Activated T-cell treated with anti-CD3 and anti-CD28 coated beads, Interleukin-2, amount 50 U/mL, for 1 hour (primary cell): Measurements from ENCODE around the gene SC5D.

Source experiments
- DNase-seq: peaks from one replicate; pipeline ENCODE4 v3.0.0-alpha.2; 2020

SC5D gene

DNA sequence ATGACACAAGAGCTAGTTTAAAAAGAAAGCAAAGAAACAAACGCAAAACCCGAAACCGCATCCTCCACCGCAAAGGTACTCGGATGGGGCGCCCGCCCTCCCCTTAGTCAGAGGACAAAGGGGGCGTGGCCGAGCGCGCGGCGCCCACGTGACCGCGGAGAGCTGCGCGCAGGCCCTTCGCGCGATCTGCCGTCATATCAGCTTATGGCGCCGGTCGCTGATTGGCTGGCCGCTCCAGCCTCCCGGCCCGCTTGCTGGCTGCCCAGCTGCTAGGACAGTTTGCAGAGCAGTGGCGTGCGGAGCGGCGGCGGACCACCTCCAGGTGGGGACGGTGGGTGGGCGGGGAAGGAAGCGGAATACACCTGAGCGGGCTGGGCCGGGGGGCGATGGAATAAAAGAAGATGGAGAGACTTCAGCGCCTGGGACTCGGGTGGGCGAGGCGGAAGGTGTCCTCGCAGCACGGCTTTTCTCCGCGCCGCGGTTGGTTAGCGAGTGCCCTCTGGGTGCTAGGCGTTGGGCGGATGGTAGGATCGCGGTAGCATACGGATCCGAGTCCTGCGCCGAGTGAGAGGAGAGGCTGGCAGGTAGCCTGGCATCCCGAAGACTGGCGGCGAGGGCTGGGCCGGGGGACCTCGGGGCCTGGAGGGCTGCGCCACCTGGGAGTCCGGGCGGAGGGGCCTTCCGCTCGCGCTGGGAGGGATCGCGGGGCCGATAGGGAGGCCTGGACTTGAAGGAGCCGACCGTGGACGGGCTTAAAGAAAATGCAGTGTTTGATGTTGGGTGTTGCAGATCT, at the start of gene SC5D:
SC5D (plus strand) TSS at position 277 of the 793 bp plus-strand sequence. CDS start 10,605 bp downstream, outside the sequence.
- DNase-seq, result peak; percentile 96

- no peak for DNase-seq
Measured at GRCh38 chr11:121244884-121245283, 47.7 kb upstream of the SC5D start.

GRCh38 chr11:121246021-121246768, 46.4 kb upstream of the SC5D start:
- DNase-seq, result no peak

GRCh38 chr11:121246769-121247035, 45.9 kb upstream of the SC5D start:
- no peak for DNase-seq

GRCh38 chr11:121248496-121248895, 44.1 kb upstream of the SC5D start:
- no peak for DNase-seq

DNA sequence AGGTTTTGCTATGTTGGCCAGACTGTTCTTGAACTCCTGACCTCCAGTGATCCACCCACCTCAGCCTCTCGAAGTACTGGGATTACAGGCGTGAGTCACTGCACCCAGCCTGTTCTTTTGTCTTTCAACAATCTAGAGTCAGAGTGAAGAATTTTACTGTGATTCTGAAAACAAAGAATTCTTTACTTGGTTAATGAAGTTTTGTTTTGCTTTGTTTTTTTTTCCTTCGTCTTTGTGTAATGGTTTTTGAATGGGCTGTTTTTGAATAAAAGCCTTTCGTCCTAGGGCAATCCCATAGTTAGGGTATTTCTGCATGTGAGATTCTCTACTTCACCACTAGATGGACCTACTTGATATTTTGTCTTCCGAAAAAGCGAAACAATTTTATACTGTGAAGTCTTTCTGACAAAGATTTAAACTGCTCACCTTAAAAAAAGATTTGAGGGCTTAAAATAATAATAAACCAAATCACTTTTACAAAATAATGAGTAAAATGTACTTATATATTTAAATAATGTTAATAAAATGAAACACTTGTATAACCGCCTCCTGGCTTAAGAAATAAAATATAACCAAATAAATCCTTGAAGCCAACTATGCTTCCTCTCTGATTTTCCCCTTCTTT, 43.4 kb upstream of the SC5D start:
- no peak for DNase-seq

DNA sequence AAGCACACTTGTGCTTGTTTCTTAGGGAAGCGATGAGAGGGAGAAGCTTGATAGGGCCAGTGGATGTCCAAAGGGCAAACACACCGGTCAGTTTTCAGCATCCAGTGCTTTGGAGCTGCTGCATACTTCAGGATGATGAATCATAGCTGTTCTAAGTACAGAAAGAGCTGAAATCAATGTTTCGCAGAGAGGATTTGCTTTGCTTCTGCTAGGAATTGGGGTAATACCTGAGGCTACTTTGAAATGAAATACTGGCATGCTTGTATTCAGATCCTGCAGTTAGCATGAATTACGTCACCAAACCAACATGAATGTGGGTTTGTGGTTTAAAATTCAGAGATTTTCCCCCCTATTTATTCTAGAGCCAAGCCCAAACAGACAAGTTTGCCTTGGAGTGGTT, 41.7 kb upstream of the SC5D start:
- no peak for DNase-seq

GRCh38 chr11:121253951-121254350, 38.6 kb upstream of the SC5D start:
- no peak for DNase-seq

DNA sequence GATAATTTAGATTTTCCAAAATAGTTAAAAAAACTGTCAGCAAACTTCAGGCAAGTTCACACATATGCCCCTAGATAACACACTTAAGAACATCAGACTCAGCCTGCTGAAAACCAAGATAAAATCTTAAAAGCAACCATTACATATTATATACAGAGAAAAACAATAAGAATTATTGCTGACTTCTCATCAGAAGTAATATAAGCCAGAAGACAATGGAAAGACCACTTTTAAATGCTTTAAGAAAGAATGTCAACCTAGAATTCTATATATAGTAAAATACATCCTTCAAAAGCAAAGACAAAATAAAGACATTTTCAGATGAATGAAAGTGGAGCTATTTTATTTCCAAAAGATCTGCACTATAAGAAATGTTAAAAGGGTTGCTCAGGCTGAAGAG, 37.8 kb upstream of the SC5D start:
- DNase-seq, result no peak

DNA sequence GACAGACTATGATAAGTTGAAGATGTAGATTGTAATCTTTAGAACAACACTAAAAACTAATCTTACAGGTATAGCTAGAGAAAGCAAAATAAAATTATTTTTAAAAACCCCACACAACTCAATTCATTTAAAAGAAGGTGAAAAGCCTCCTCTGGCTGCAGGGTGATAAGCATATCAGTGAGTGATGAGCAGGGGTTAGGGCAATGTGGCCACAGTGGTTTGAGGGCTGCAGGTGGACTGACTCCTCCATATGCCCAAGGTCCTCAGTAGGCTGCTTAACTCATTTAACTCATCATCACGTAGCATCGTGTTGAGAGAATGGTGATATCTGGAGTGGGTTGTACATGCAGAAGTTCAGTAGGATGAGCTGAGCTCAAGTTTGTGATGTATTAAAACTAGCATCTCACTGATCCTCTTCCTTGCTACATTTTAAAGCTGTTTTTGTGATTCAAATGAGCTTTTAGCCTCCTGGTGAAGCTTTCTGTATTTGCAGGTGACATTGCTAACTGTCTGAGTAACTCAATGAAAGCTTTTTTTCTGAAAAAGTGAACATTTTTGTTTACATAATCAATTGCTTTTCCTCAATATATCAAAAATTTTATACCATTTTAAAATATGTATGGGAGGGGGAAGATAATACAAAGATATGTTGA, 37.0 kb upstream of the SC5D start:
- no peak for DNase-seq

DNA sequence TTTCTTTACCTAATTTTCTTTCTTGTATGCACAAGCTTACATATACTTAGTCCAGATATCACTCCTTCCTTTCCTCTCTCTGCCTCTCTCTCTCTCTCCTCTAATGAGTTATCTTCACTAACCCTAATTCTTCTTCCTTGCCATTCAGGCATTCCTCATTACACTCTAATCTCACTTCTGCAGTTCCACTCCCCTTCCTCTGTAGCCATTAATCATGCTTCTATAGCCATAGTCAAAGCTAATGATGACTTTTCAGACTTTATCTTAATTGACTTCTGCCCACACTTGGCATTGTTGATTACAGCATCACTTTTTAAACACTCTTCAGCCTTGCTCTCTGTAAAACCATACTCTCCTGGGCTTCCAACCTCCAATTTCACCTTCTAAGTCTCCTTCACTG, 35.3 kb upstream of the SC5D start:
- DNase-seq, result no peak

- no peak for DNase-seq
Measured at GRCh38 chr11:121257976-121258375, 34.6 kb upstream of the SC5D start.

GRCh38 chr11:121265586-121265985, 27.0 kb upstream of the SC5D start:
- no peak for DNase-seq

DNA sequence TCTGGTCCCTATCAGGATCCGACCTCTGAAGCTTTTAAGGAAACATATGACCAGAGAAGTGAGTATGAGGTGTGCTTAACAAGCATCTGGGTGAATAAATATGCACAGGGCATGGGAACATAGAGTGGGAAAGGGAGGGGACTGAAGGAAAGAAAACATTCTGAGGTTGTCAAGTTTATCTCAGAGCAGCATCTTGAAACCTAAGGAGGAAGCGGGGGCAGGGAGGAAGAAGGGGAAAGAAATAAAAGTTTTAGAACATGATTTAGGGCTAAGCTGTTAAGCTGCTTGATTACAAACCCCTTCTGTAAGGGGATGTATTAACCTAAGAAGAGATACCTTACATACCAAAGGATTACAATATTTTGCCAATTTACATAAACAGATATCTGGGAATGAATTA, 24.0 kb upstream of the SC5D start:
- DNase-seq, result no peak

DNA sequence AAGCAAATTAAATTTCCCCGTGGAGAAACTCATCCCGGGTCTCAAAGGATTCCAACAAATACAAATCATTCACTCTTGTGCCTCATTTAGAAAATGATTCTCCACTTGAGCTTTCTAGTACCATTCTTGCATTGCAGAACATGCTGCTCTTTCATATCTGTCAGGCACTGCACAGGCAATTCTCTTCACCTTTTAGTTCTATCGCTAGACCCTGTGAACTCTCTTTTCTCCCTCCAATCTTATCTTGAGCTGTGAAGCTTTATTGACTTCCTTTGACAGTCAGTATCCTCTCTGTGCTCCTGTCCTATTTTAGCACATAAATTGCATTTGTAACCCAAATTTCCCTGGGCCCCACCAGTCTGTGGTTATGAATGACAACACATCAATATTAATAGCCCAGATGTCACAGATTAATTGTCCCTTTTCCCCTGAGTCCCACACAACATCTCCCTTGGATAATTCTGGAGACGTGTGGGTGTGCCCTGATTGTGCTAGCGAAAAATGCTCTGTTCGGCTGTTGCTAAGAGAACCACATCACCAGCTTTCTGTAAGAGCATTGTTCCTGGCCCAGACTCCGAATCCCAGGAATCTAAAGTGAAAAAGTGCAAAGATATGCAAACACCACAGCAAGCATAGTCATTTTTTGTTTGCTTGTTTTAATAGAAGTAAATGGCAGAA, 22.4 kb upstream of the SC5D start:
- DNase-seq, result no peak

DNA sequence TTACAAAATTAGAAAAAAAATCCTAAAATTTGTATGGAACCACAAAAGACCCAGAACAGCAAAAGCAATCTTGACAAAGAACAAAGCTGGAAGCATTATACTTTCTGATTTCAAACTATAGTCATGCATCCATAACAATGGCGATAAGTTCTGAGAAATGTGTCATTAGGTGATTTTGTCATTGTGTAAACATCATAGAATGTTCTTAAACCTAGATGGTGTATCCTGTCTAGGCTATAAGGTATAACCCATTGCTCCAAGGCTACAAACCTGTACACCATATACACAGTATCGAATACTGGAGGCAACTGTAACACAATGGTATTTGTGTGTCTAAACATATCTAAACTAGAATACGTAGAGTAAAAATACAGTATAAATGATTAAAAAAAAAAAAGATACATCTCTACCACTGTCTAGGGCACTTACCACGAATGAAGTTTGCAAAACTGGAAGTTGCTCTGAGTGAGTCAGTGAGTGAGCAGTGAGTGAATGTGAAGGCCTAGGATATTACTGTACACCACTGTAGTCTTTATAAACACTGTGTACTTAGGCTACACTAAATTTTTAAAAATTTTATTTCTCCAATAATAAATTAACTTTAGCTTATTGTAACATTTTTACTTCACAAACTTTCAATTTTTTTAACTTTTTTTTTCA, 18.1 kb upstream of the SC5D start:
- DNase-seq, result no peak

DNA sequence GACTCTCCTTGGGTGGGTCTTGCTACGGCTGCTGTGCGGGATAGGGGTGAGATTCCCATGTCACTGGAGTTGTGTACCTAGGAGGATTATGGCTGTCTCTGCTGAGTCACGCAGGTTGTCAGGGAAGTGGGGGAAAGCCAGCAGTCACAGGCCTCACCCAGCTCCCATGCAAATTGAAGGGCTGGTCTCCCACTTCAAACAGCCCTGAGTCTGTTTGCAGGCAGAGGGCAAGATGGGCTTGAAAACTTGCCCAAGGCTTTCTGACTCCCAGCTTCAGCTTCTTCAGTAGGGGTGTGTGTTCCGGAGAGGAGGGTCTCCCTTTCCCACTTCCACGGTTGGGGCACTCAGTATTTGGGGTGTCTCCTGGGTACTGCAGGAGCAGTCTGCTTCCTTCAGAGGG, 10.9 kb upstream of the SC5D start:
- no peak for DNase-seq

DNA sequence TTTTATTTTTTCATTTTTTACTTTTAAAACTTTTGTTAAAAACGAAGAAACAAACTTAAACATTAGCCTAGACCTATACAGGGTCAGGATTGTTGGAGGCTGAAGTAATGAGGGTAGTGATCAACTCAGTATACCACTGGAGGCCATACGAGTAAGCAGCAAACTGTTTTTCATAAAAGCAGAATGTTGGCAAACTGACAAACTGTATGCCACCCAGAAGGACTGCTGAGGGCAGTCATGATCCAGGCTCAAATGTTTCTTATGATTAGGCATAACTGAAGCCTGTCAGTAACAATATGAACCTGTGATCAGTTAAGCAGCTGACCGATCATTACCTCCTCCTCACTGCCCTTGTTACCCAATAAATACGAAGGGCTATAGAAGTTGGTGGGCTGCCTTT, 10.2 kb upstream of the SC5D start:
- DNase-seq, result no peak

GRCh38 chr11:121282886-121283502, 9.6 kb upstream of the SC5D start:
- DNase-seq, result no peak

- DNase-seq, result no peak
Measured at GRCh38 chr11:121291319-121291718, 1.3 kb upstream of the SC5D start.

- no peak for DNase-seq
Measured at GRCh38 chr11:121291896-121292494, 576 bp upstream of the SC5D start.

DNA sequence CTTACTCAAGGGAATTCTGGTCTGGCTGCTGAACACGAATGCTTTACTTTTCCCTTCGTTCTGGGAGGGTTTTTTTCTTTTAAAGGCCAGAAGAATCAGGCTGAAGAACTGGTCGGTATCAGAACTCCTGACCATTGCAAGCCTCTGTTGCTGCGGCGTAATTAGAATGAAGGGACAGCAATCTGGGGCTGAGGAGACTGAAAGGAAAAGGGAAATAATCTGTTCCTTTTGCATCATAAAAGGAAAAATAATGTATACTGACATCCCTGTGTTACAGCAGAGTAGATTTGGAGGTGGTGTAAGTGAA, 670 bp downstream of the SC5D start:
- no peak for DNase-seq
